Hepatic stellate cell (primary cell): Measurements from ENCODE around the gene GPR62.

ENCODE experiments used
- DNase-seq: peaks from one replicate; pipeline ENCODE4 v3.0.0; 2011; ENCODE audit warnings: low spot score

The GPR62 gene

DNA sequence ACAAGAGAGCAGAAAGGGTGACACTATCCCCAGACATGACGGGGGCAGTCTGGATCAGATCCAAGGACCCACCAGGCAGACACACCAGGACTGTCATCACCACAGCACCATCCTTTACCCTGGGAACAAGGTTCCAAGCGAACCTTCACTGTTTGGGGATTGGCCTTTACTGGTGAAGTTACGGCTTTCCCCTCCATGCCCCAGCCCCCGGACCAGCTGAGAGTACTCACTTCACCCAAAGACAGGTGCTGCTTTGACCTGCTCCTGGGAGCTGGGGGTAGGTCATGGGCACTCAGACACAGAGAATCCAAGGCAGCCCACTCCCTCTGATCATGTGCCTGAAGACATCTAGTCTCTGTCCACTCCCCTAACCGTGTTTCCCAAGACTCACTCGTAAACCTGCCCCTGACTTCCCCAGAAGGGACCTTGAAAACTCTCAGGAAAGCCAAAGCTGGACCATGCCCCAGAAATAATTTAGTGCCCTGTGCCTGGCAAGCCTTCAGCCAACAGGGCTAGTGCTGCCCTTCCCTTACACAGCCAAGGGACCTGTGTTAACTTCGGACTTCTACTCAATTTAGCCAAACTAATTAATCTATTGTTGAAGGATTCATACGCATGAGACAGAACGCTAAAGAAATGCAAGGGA, 16.3 kb upstream of the GPR62 start:
- DNase-seq: no peak

DNA sequence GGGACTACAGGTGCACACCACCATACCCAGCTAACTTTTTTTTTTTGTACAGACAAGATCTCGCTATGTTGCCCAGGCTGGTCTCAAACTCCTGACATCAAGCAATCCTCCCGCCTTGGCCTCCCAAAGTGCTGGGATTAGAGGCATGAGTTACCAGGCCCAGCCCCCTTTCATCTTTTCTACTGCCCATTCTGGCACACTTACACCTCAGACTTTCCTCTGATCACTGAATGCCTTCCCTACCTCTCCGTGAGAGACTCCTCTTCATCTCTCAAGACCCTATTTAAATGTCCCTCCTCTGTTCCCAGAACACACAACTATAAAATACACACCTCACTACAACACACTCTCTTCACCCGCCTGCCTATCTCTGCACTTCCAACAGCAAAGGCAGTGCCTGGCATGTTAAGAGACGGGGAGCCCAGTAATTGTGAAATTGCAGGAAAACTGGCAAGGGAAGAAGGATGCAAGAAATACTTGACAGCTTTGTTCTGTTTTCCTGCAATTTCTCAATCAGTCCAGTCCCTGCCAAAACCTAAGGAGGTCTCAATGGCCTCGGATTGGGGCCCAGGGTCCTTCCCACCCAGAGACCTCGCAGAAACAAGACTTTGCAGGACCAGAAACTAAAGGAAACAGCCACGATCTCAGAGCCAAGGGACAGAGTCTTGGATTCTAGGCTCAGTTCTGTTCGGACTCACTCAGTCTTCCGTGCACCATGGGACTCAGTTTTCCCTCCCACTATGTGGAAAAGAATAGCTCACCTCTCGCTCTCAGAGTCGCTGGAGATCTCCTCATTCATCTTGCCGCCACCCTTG, 14.3 kb upstream of the GPR62 start:
- DNase-seq: no peak

DNA sequence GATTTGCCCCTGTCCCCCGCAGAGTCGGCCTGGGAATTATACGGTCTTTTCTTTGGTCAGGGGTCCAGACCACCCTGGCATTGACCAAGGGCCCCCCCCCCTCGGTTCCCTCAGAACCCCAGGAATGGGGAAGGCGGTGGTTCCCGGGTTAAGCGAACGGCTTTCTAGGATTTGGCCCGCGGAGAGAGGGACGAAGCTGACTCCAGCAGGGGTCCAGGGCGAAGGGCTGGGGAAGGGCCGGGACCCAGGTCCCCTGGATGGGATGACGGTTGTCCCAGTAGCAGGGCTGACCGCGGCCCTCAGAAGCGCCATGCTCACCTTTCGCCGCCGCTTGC, 13.8 kb upstream of the GPR62 start:
- DNase-seq: no peak

DNA sequence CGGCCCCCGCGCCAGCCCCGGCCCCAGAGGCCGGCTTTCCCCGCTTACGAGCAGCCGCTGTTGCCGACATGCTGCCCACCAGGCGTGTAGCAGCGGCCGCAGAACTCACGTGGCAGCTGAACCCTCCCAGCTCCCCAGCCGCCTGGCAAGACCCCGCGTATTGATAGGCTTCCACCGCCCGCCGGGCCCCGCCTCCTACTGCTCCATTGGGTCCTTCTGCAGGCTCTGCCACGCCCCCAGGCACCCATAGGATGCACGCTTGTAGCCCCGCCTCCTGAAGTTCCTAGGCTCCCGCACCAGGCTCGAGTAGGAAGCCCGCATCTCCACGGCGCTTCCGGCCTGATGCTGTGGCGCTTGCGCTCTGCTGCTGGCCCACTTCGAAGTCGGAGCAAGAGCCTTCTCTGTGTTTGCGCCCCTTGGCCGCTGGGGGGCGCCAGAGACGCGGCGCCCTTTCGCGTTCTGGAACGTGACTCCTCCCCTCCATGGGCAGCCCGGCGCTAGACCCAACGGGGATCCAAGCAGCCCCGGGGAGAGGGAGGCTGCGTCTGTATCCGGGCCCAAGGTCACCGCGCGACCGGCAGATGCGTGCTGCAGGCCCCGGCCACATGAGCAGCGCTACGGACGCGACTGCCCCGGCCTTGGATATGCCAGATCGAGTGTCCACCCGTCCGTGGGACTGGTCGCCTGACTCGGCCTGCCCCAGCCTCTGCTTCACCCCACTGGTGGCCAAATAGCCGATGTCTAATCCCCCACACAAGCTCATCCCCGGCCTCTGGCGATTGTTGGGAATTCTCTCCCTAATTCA, 13.2 kb upstream of the GPR62 start, which contains the start of the genes PARP3 and RRP9:
PARP3 (plus strand) TSS at position 566 of the 805 bp plus-strand sequence. CDS start 993 bp downstream, outside the sequence.
RRP9 (minus strand) TSS at position 107 of the 805 bp plus-strand sequence; CDS start at position 70, 37 bp downstream.
- peak; percentile 100 for DNase-seq

DNA sequence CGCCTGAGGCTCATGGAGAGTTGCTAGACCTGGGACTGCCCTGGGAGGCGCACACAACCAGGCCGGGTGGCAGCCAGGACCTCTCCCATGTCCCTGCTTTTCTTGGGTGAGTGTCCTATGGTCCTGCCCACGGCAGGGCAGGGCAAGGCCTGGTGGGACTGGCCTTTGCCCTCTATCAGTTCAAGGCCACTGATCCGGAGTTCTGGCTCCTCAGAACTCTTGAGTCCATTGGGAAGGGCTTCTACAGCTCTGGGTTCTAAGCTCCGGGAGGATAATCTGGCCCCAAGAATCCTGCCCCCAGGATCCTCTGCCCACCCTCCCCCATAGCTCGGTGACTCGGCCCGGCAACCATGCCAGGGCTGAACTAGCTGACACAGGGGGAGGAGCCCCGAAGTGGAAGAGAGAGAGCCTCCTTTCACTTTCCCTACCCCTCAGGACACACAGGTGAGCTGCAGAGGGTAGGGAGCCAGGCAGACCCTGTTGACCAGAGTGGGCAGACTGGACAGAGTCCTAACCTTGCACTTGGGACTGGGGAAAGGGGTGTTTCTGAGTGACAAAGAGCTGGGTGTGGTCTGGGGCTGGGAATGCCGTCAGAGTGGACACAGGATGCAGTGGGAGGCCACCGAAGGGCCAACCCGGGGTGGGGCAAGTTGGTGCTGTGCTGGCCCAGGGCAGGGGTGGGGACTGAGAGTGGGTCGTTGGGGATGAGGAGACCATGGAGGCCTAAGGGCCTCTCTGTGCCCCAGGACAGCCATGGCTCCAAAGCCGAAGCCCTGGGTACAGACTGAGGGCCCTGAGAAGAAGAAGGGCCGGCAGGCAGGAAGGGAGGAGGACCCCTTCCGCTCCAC, 12.4 kb upstream of the GPR62 start:
- peak; percentile 97 for DNase-seq

DNA sequence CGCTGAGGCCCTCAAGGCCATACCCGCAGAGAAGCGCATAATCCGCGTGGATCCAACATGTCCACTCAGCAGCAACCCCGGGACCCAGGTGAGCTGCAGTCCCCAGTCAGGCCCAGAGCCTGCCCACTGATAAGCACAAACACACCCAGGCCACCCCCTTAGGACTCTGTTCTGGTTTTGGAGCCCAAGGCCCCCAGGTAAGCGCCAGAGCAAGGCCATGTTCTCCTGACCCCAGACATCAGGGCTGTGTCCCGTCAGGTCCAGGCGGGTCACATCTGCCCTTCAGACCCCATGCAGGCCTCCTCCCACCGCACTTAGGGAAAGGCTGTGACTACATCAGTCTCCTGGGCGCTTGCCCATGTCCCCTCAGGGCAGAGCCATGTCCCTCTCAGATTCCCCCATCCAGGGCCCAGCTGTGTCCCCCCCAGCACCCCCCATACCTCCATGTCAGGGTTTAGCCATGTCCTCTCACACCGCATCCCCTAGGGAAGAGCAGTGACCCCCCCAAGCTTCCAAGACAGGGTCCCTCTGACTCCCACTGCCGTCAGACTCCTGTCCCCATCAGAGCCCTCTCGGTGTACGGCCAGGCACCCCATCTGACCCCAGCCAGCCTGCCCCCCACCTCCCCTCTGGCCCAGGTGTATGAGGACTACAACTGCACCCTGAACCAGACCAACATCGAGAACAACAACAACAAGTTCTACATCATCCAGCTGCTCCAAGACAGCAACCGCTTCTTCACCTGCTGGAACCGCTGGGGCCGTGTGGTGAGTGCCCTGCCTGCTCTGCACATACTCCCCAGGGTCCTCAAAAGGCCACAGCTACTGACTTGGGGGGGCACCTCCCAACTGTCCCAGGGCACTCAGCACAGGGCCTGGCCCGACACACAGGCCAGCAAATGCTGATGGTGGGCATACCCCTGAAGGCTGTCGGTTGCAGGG, 11.5 kb upstream of the GPR62 start:
- no peak for DNase-seq

DNA sequence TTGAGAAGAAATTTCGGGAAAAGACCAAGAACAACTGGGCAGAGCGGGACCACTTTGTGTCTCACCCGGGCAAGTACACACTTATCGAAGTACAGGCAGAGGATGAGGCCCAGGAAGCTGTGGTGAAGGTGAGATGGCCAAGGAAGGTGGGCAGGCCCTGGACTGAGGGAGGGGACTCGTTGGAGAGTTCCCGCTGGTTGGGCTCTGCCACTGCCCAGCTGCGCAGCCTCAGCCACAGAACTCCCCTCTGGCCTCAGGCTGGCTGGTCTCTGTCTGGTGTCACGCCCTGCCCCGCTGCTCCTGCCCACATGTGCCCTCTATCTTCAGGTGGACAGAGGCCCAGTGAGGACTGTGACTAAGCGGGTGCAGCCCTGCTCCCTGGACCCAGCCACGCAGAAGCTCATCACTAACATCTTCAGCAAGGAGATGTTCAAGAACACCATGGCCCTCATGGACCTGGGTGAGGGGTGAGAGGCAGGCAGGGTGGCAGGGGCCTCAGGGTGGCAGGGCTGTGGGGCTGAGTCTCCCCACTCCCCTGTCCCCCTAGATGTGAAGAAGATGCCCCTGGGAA, 10.6 kb upstream of the GPR62 start:
- no peak for DNase-seq

DNA sequence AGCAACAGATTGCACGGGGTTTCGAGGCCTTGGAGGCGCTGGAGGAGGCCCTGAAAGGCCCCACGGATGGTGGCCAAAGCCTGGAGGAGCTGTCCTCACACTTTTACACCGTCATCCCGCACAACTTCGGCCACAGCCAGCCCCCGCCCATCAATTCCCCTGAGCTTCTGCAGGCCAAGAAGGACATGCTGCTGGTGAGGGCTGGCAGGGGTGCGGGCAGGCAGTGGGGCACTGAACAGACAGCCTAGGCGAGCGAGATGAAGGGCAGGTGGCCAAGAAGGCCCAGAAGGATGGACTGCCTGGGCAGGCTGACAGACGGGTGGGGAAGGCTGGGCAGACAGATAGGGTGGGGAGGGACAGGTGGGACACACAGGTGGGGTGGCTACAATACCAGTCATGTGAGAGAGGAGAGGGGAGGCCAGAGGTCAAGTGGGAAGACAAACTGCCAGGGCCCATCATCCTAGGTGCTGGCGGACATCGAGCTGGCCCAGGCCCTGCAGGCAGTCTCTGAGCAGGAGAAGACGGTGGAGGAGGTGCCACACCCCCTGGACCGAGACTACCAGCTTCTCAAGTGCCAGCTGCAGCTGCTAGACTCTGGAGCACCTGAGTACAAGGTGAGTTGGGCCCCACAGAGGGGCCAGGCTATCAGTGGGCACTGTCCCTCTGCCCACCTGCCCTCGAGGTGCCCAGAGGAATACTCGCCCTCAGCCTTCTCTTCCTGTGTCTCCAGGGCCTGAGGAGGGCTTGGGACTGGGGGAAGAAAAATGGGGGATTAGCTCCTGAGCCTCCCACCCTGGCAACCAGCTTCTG, 9.9 kb upstream of the GPR62 start:
- DNase-seq: no peak

DNA sequence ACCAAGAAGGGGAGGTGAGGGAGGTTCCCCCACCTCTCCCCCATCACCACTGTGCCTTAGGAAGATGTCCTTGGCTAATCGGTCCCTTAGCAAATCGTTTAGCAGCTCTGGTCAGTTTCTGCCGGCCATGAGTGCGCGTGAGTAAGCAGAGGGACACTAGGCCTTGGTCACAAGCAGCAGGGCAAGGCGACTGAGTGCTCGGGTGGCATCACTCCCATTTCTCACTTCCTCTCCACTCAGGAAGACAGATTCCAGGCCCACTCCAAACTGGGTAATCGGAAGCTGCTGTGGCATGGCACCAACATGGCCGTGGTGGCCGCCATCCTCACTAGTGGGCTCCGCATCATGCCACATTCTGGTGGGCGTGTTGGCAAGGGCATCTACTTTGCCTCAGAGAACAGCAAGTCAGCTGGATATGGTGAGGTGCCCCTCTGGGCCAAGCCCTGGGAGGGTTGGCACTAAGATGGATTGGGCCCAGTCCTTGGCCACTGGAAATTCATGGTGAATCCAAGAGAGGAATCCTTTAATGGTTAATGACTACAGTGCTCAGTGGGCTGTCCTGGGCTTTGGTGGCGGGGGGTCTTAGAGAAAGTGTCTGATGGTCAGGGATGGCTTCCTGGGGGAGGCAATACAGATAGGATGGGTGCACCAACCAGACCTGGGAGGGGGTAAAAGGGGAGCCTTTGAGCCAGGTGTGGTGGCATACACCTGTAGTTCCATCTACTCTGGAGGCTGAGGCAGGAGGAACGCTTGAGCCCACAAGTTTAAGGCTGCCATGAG, 9.1 kb upstream of the GPR62 start:
- DNase-seq: no peak

DNA sequence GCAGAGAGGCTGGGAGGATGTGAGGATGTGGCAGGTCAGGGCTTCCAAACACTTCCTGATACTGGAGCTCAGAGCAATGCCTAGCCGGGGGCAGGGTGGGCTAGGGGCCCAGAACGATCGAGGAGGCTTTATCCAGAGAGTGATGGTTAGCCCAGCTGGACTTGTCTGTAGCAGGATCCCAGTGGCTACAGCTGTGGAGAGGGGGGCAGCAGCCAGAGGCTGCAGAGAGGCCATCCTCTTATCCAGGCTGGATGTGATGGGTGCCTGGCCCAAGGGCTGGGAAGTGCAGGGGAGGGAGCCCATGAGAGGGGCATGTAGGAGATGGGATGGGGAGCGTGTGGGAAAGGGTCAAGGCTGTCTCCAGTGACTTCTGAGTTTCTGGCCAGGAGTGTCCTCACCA, 8.4 kb upstream of the GPR62 start:
- DNase-seq: no peak

DNA sequence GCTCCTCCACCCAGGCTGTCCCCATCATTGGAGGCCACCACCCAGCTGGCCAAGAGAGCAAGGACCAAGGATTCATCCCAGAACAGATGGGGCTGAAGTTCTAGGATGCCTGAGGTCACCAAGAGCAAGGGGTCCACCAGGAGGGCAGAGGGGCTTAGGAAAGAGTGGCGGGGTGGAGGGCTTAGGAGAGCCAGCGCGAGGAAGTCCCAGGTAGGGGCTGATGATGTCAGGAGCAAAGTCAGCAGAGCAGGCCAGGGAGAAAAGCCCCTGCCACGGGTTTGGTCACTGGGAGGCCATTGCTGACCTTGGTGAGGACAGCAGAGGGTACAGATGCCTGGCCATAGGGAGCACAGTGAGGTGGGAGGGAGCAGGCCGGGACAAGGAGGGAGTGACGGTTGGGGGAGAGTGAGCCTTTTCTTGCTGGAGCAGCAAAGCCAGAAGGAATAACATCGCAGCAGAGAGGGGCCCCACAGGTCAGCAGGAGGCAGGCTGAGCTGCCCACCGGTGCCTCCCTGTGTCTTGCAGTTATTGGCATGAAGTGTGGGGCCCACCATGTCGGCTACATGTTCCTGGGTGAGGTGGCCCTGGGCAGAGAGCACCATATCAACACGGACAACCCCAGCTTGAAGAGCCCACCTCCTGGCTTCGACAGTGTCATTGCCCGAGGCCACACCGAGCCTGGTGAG, 7.8 kb upstream of the GPR62 start:
- DNase-seq: no peak

DNA sequence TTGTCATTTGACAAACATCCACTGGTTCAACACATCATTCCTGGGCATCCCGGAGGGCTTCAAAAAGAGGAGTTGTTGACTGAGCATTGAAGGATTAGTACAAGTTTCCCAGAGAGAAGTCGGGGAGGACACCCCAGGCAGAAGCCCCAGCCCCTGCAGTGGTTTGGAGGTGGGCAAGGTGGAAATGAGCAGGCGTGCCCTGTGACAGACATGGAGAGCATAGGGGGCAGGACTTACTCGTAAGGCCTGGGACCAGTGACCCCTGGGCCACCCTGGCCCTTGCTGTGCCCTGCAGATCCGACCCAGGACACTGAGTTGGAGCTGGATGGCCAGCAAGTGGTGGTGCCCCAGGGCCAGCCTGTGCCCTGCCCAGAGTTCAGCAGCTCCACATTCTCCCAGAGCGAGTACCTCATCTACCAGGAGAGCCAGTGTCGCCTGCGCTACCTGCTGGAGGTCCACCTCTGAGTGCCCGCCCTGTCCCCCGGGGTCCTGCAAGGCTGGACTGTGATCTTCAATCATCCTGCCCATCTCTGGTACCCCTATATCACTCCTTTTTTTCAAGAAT, 7.1 kb upstream of the GPR62 start:
- no peak for DNase-seq

DNA sequence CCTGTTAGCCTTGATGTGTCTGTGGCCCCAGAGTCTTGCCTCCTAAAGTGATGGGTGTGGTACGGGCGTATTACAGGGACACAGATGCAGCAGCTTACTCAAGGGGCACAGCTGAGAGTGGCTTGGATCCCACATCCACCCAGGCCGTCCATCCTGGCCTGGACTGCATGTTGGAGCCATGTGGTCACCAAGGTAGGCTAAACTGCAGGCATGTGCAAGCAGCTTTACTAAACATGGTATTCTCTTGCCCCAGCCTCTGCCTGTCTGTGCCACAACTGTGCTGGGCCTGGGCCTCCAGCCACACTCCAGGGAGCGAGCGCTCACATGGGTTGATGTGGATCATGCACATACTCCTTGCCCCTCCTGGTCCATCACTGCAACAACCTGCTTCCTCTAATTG, 6.1 kb upstream of the GPR62 start:
- DNase-seq: no peak

DNA sequence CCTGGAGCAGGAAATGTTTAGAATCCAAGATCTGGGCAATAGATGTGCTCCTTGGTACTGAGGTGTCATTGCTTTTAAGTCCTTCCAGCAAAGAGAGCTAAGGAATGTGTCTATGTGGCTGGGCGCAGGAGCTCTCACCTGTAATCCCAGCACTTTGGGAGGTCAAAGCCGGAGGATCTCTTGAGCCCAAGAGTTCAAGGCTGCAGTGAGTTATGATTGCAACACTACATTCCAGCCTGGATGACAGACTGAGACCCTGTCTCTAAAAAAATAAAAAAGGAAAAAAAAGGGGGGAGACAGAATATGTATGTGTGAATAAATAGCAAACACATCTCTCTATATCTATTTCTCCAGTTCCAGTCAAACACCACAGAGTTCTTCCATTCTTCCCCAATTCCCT, 4.3 kb upstream of the GPR62 start:
- no peak for DNase-seq

DNA sequence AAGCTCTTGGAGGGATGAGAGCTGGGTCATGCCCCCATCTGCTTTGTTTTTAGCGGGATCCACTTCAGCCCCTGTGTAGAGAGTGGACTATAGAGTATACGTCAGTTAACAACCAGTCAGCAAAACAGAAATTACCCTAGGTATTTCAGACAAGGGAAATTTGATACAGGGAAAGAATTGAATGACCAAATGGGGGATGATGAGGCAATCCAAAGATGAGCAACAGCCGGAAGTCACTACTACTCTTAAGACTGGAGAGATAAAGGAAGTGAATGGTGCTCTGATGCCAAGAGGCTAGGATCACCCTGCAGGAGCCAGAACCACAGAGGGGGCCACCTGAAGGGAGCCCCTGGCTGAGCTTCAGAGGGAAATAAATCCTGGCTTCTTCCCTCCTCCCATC, 1.7 kb upstream of the GPR62 start:
- DNase-seq: peak; percentile 29

DNA sequence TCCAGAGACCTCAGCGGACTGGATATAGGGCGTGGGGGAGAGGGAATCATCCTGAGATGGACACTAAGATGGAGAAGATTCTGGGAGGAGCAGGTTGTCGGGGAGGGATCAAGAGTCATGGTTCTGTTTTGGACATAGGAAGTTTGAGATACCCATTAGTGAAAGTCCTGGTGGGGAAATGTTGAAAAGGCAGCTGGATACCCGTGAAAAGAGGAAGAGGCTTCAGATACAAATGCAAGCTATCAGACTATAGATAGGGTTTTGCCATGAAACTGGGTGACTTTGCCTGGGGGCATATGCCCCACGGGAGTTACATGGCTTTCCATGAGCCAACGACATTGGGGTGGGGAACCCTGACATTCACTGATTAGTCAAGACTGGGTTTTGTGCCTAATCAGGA, 1.1 kb upstream of the GPR62 start:
- no peak for DNase-seq

DNA sequence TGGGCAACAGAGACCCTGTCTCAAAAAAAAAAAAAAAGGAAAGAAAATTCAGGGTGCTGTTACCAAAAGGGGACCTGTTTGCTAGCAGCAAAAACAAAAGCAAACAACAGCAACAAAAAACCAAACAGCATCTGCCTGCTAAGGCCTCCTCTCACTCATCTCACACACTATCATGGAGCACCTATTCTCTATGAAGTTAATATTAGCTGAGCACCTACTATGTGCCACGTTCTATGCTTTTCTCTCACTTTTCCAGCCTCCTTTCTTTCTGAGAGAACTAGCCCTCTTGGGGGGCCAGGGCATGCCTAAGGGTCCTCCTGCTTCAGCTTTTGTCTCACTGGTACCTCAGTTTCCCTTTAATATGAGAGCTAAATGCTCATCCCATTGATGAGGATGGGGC, 468 bp upstream of the GPR62 start:
- DNase-seq: no peak
